ENCODE data around the gene ARL13B. TPM values are rescaled to one million over a fixed set of nuclear protein-coding genes. Genes with fewer than 3 reads are reported as not detected.

Gene ARL13B
- total and polyA plus RNA-seq, 2 of the 4 experiments (the other 2 are of a cell fraction) = 2.7 to 3.0 TPM

GRCh38 chr3:93984618-93985017, 4.7 kb downstream of the ARL13B start:
- DNase-seq = no peak
- Histone ChIP-seq H4K8ac (ENCODE audit: low read depth in 2 of 2, low read length in 2 of 2) (no peak overlapping the region), H3K18ac (ENCODE audit: low read depth, low read length) (no peak overlapping the region), H2BK20ac (ENCODE audit: low read depth, low read length) (no peak overlapping the region), H3K56ac (ENCODE audit: extremely low read depth, insufficient read depth, low read length) (no peak overlapping the region), H4K20me1 (ENCODE audit: insufficient read depth, low read length) (no peaks in the 10 kb centered on the region), H2AK5ac (ENCODE audit: low read depth, low read length) (no peak overlapping the region), H4K91ac (ENCODE audit: insufficient read depth, low read depth, low read length) (no peak overlapping the region), H3K4me2 (ENCODE audit: low read depth, low read length) (no peak overlapping the region), H3K9me3 (ENCODE audit: control insufficient read depth, insufficient read depth, low read length) (no peaks in the 10 kb centered on the region), H3K27me3 (ENCODE audit: control insufficient read depth, insufficient read depth, low read length) (no peaks in the 10 kb centered on the region), H2AK9ac (replicated peaks; ENCODE audit: low read depth, low read length, poor library complexity) (no peak overlapping the region), H3K4ac (ENCODE audit: low read depth, low read length) (no peak overlapping the region), H3K4me1 (ENCODE audit: control insufficient read depth, insufficient read depth, low read length) (peaks cover 4% of the 10 kb centered on the region), H2BK5ac (ENCODE audit: low read depth, low read length, poor library complexity, severe bottlenecking) (no peak overlapping the region), H3K9me1 (ENCODE audit: insufficient read depth, low read length) (peaks cover 6% of the 10 kb centered on the region; the same call in 1 of the 2 replicates), H4K5ac (ENCODE audit: low read depth, low read length) (no peak overlapping the region), H3K9ac (ENCODE audit: low read depth, low read length) (no peak overlapping the region), H3K23ac (ENCODE audit: low read depth, low read length) (no peak overlapping the region), H3K27ac (ENCODE audit: insufficient read depth, low read length) (no peak overlapping the region), H3K4me3 (ENCODE audit: insufficient read depth, low read depth, low read length) (no peak overlapping the region), H2BK120ac (ENCODE audit: low read depth, low read length) (no peak overlapping the region), H3K79me1 (ENCODE audit: low read depth in 1 of 2, low read length in 2 of 2) (peaks cover 7 to 25% of the 10 kb centered on the region in 2 experiments), H2BK15ac (ENCODE audit: low read depth, low read length) (no peak overlapping the region), H3K14ac (replicated peaks; ENCODE audit: low read depth, low read length) (no peak overlapping the region), H2AFZ (replicated peaks; ENCODE audit: low read length, poor library complexity) (no peak overlapping the region), H3K36me3 (ENCODE audit: control insufficient read depth, insufficient read depth, low read length) (no peaks in the 10 kb centered on the region)
- BruUV-seq (replicated peaks) = no TSS peak
- intact Hi-C loops (cut with micrococcal nuclease) = no loop called here
- dilution Hi-C loops (cut with HindIII; ENCODE audit: low sequenced_read_pairs, unreplicated experiment) = no loop called here
- no peak for TF ChIP-seq RCOR1 (IDR thresholded peaks at IDR 0.05; ENCODE audit: insufficient replicate concordance, low read length)
- no peak for TF ChIP-seq MXI1 (IDR thresholded peaks at IDR 0.05; ENCODE audit: borderline replicate concordance, low read depth, low read length)
- TF ChIP-seq RFX5 (IDR thresholded peaks at IDR 0.05; ENCODE audit: low read depth, low read length) = no peak
- TF ChIP-seq, protein P1, sequence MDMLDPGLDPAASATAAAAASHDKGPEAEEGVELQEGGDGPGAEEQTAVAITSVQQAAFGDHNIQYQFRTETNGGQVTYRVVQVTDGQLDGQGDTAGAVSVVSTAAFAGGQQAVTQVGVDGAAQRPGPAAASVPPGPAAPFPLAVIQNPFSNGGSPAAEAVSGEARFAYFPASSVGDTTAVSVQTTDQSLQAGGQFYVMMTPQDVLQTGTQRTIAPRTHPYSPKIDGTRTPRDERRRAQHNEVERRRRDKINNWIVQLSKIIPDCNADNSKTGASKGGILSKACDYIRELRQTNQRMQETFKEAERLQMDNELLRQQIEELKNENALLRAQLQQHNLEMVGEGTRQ (IDR thresholded peaks at IDR 0.05; ENCODE audit: low read depth, low read length) = no peak
- TF ChIP-seq RAD21 (IDR thresholded peaks at IDR 0.05; ENCODE audit: low read length) = no peak
- no peak for TF ChIP-seq MAFK (IDR thresholded peaks at IDR 0.05; ENCODE audit: low read depth, low read length)
- TF ChIP-seq POLR2A (IDR thresholded peaks at IDR 0.05; ENCODE audit: low read depth, low read length) = no peak
- TF ChIP-seq CHD1 (IDR thresholded peaks at IDR 0.05; ENCODE audit: low read depth, low read length) = no peak
- TF ChIP-seq, protein P2, sequence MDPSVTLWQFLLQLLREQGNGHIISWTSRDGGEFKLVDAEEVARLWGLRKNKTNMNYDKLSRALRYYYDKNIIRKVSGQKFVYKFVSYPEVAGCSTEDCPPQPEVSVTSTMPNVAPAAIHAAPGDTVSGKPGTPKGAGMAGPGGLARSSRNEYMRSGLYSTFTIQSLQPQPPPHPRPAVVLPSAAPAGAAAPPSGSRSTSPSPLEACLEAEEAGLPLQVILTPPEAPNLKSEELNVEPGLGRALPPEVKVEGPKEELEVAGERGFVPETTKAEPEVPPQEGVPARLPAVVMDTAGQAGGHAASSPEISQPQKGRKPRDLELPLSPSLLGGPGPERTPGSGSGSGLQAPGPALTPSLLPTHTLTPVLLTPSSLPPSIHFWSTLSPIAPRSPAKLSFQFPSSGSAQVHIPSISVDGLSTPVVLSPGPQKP (IDR thresholded peaks at IDR 0.05; ENCODE audit: borderline replicate concordance, low read depth, low read length) = no peak
- TF ChIP-seq BHLHE40 (IDR thresholded peaks at IDR 0.05; ENCODE audit: low read depth, low read length) = no peak
- no peak for TF ChIP-seq NFE2L2 (IDR thresholded peaks at IDR 0.05; ENCODE audit: low read depth, low read length)
- TF ChIP-seq FOS (IDR thresholded peaks at IDR 0.05; ENCODE audit: low read depth, low read length) = no peak
- ChIA-PET POLR2A (ENCODE audit: unreplicated experiment) (no interaction called here), CTCF (no interaction called here)
- ATAC-seq (ENCODE audit: low read depth) = no peak
- in situ Hi-C loops (cut with MboI; ENCODE audit: low sequenced_read_pairs) = no loop called here
- WGBS, 2 experiments (ENCODE audit: extremely low coverage in 2 of 2, insufficient read length in 1 of 2) = 86% methylated on average over 1 of the region's 5 CpGs; no CpG with 5 or more reads in 1 of the 2 experiments

Data from IMR-90 (cell line).